GM06990 (cell line): ENCODE results near the gene AHNAK2.

Source experiments
- DNase-seq: peaks from one replicate; pipeline ENCODE4 v3.0.0-alpha.2; 2011; ENCODE audit not compliant: insufficient read length; ENCODE audit errors: extremely low read depth
- H3K27me3 ChIP-seq: replicated peaks from 2 replicates; pipeline ENCODE4 v1.6.0; 2011; ENCODE audit warnings: low read length; ENCODE audit not compliant: control insufficient read depth, insufficient read depth
- H3K36me3 ChIP-seq: 2 replicates; pipeline ENCODE4 v1.5.1; 2011; ENCODE audit warnings: low read length; ENCODE audit not compliant: control insufficient read depth, insufficient read depth
- H3K4me3 ChIP-seq: replicated peaks from 2 replicates; pipeline ENCODE4 v1.5.1; 2011; ENCODE audit warnings: low read depth, mild to moderate bottlenecking, control low read depth, low read length
- TF ChIP-seq, protein P1 (sequence below): IDR thresholded peaks from 2 replicates; pipeline ENCODE4 v1.5.1; 2011; ENCODE audit warnings: low read length, control low read depth, mild to moderate bottlenecking, inconsistent platforms; ENCODE audit not compliant: insufficient read depth, poor library complexity, severe bottlenecking

AHNAK2 gene

DNA sequence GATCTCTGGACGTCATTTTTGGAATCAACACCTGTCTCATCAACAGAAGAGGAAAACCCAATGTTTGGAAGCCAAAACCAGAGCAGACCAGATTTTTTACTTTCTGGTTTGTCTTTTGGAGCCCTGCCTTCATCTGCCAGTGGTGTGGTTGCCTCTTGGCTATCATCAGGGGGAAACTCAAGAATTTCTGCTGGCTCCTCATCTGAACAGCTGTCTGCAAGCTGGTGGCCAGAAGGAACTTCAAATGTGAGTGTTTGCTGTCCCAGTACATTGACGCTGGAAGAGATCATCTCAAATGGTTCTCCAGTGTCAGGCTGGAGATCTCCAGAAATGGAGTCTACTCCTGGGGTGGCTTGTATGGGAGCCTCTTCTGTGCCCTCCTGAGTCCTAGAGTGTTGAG lies 39.7 kb downstream of the AHNAK2 start:
- peaks cover 7% of the 10 kb centered on the region for H3K27me3 ChIP-seq
- TF ChIP-seq, protein P1, sequence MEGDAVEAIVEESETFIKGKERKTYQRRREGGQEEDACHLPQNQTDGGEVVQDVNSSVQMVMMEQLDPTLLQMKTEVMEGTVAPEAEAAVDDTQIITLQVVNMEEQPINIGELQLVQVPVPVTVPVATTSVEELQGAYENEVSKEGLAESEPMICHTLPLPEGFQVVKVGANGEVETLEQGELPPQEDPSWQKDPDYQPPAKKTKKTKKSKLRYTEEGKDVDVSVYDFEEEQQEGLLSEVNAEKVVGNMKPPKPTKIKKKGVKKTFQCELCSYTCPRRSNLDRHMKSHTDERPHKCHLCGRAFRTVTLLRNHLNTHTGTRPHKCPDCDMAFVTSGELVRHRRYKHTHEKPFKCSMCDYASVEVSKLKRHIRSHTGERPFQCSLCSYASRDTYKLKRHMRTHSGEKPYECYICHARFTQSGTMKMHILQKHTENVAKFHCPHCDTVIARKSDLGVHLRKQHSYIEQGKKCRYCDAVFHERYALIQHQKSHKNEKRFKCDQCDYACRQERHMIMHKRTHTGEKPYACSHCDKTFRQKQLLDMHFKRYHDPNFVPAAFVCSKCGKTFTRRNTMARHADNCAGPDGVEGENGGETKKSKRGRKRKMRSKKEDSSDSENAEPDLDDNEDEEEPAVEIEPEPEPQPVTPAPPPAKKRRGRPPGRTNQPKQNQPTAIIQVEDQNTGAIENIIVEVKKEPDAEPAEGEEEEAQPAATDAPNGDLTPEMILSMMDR = no peak
- H3K4me3 ChIP-seq = no peak overlapping the region
- no peak for DNase-seq
- H3K36me3 ChIP-seq = no peaks in the 10 kb centered on the region

DNA sequence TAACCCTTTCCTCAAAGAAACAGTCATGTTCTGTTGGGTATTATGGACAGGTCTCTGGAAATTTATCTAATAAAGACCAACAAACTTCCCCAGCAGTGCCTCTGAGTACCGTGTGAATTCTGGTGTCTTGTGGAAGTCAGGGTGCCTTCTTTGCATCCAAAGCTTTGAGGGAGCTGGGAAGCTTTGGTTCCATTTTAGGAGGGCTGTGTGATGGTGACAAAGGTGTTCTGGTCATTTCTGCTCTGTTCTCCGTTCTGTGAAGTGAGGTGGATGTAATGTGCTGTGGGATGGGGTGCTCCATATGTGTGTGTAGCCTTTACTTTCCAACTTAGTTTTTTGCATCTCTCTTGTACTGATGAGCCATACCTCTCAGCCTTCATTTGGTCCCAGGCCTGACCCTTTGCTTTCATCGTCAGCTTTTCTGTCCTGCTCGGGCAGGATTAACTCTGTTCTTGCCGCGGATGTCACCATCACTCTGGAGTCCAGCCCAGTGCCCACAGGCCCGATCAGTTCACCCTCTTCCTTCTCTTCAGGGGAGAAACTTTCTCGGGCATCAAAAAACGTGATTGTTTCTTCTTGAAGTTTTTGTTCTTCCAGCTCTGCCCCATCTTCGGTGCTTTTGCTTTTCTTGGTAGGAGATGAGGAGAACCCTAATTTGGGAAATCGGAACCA lies 40.3 kb downstream of the AHNAK2 start:
- Histone ChIP-seq H3K36me3 (no peaks in the 10 kb centered on the region), H3K4me3 (no peak overlapping the region), H3K27me3 (peaks cover 7% of the 10 kb centered on the region)
- no peak for DNase-seq
- TF ChIP-seq, protein P1 = no peak

DNA sequence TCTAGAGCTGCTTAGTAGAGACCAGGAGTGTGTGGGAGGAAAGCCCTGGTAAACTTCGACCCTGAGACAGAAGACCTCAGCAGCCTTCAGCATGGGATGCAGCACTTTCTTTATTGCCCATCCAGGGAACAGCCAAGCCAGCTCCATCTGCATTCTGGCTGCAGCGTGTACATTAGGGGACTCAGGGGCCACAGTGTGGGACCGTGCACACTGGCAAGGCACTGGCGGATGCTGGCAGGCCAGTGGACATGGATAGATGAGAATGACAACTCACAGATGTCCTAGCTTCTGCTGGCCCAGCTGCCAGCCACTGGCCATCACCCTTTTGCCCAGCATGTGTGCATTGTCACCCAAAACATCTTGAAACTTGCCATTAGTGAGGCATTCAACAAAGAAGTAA lies 41.0 kb downstream of the AHNAK2 start:
- TF ChIP-seq, protein P1 = no peak
- no peaks in the 10 kb centered on the region for H3K36me3 ChIP-seq
- no peak overlapping the region for H3K4me3 ChIP-seq
- H3K27me3 ChIP-seq = peaks cover 7% of the 10 kb centered on the region
- no peak for DNase-seq

DNA sequence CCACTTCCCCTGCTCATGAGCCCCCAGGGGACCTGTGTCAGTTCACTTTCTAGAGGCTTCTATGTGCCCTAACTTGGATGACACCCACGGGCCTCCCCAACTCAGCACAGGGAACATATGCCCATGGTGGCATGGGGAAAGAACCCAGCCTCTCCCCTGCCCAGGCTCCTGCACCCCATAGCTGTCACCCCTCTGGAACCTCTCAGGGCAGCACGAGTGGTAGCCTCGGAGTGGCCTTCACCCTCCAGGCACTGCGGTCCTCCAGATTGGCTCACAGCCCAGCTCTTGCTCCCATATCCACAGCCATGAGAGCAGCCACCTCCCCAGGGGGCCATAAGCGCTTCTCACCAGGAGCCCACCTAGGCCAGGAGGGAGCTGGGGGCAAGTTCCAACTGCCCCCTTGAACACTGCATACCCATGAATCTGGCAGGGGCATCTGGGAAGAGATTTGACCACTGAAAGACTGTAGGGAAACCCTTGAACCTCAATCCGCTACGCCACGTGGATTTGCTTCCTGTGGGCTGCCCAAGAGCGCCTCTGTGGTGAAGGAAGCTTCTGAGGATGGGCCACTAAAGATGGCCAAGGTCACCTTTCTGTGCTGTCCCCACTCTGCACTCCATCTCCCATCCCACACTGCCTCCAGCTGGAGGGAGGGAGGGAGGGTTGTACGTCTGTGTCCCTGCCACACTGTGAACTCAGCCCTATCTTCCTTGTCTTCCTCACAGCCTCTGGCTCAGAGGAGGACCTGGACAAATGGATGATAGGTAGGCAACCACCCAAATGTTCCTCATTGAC lies 41.6 kb downstream of the AHNAK2 start:
- Histone ChIP-seq H3K27me3 (peaks cover 7% of the 10 kb centered on the region), H3K36me3 (no peaks in the 10 kb centered on the region), H3K4me3 (no peak overlapping the region)
- TF ChIP-seq, protein P1 = no peak
- DNase-seq = no peak

DNA sequence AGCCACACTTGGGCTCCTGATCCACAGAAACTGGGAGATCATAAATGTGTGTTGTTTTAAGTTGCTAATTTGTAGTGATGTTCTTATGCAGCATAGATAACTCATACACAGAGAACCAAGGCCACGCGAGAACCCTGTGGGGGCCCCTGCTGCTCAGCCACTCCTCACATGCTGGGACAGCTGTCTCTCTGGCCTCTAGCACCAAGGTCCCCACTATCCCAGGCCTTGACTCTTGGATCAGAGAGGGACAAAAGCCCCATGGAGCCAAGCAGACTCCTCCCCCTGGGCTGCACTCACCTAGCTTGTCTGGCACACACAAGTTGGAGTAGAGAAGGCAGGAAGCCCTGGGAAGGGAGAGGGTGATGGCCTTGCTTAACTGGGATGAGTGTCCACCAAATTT lies 42.2 kb downstream of the AHNAK2 start:
- no peak overlapping the region for H3K4me3 ChIP-seq
- TF ChIP-seq, protein P1 = no peak
- DNase-seq = no peak
- H3K36me3 ChIP-seq = no peaks in the 10 kb centered on the region
- peaks cover 7% of the 10 kb centered on the region for H3K27me3 ChIP-seq
